Glutamatergic neuron (in vitro differentiated cells): ENCODE measurements around the gene KLHL35. TPM values are rescaled to one million over a fixed set of nuclear protein-coding genes. Genes with fewer than 3 reads are reported as not detected.

Experiments used
- DNase-seq: peaks from one replicate; pipeline ENCODE4 v3.0.0; 2022
- H3K27ac Mint-ChIP-seq: one replicate; pipeline ENCODE4 v1.8.0; 2020; ENCODE audit warnings: mild to moderate bottlenecking, mixed read lengths, inconsistent platforms; ENCODE audit not compliant: unreplicated experiment
- H3K27me3 Mint-ChIP-seq: one replicate; pipeline ENCODE4 v1.8.0; 2020; ENCODE audit warnings: mild to moderate bottlenecking, moderate library complexity, mixed read lengths, inconsistent platforms; ENCODE audit not compliant: unreplicated experiment
- H3K36me3 Mint-ChIP-seq: one replicate; pipeline ENCODE4 v1.8.0; 2020; ENCODE audit warnings: mild to moderate bottlenecking, mixed read lengths, inconsistent platforms; ENCODE audit not compliant: unreplicated experiment
- H3K4me1 Mint-ChIP-seq: one replicate; pipeline ENCODE4 v1.8.0; 2020; ENCODE audit warnings: mild to moderate bottlenecking, low read depth, mixed read lengths, inconsistent platforms; ENCODE audit not compliant: unreplicated experiment
- H3K4me3 Mint-ChIP-seq: one replicate; pipeline ENCODE4 v1.8.0; 2020; ENCODE audit warnings: mild to moderate bottlenecking, mixed read lengths, inconsistent platforms; ENCODE audit not compliant: unreplicated experiment
- H3K9me3 Mint-ChIP-seq: one replicate; pipeline ENCODE4 v1.8.0; 2020; ENCODE audit warnings: mild to moderate bottlenecking, moderate library complexity, mixed read lengths, inconsistent platforms; ENCODE audit not compliant: unreplicated experiment
- CTCF ChIP-seq: fragments of 200-600 bp; sonication (generic); IDR thresholded peaks from one replicate; pipeline ENCODE4 v1.5.0; 2021; ENCODE audit not compliant: partially characterized antibody, unreplicated experiment
- total RNA-seq: library from RNA; stranded (reverse); fragmentation: NEBNext Ultra II Directional; extraction: Animal tissue kit (Norgen Biotek cat#: 25700); gene quantifications from one replicate; pipeline ENCODE4 v1.2.1, GENCODE V29; 2021; ENCODE audit not compliant: unreplicated experiment

The KLHL35 gene
- total RNA-seq, 1 donor from 2014 or later: 41.4 TPM

GRCh38 chr11:75472081-75472732 lies 39.2 kb upstream of the KLHL35 start:
- TF ChIP-seq CTCF: no peak
- H3K36me3 Mint-ChIP-seq: no peaks in the 10 kb centered on the region
- H3K27ac Mint-ChIP-seq: no peak overlapping the region
- peaks cover 19% of the 10 kb centered on the region for H3K27me3 Mint-ChIP-seq
- no peak for DNase-seq
- peaks cover 15% of the 10 kb centered on the region for H3K4me1 Mint-ChIP-seq
- peaks cover 8% of the 10 kb centered on the region for H3K9me3 Mint-ChIP-seq
- H3K4me3 Mint-ChIP-seq: no peak overlapping the region

GRCh38 chr11:75471176-75471973 lies 38.4 kb upstream of the KLHL35 start:
- no peak for DNase-seq
- no peak overlapping the region for H3K4me3 Mint-ChIP-seq

GRCh38 chr11:75470476-75471080 lies 37.6 kb upstream of the KLHL35 start:
- no peak for DNase-seq
- TF ChIP-seq CTCF: no peak
- Mint-ChIP-seq H3K9me3 (peaks cover 8% of the 10 kb centered on the region), H3K4me1 (peaks cover 13% of the 10 kb centered on the region), H3K27ac (no peak overlapping the region), H3K4me3 (no peak overlapping the region), H3K36me3 (no peaks in the 10 kb centered on the region), H3K27me3 (peaks cover 18% of the 10 kb centered on the region)

More at GRCh38 chr11:75471176-75471973, 38.4 kb upstream of the KLHL35 start:
- Mint-ChIP-seq H3K27me3 (peaks cover 23% of the 10 kb centered on the region), H3K27ac (no peak overlapping the region), H3K9me3 (peaks cover 8% of the 10 kb centered on the region), H3K4me1 (peaks cover 13% of the 10 kb centered on the region), H3K36me3 (no peaks in the 10 kb centered on the region)
- no peak for TF ChIP-seq CTCF

GRCh38 chr11:75469785-75470405 lies 36.9 kb upstream of the KLHL35 start:
- TF ChIP-seq CTCF: no peak
- peaks cover 13% of the 10 kb centered on the region for H3K4me1 Mint-ChIP-seq

More at GRCh38 chr11:75469785-75470405, 36.9 kb upstream of the KLHL35 start:
- H3K9me3 Mint-ChIP-seq: peaks cover 6% of the 10 kb centered on the region
- no peak overlapping the region for H3K4me3 Mint-ChIP-seq
- no peaks in the 10 kb centered on the region for H3K36me3 Mint-ChIP-seq
- DNase-seq: no peak
- no peak overlapping the region for H3K27ac Mint-ChIP-seq
- peaks cover 19% of the 10 kb centered on the region for H3K27me3 Mint-ChIP-seq
